Stimulated activated CD4-positive, alpha-beta T cell treated with anti-CD3 and anti-CD28 coated beads, Interleukin-1b, Interleukin-23, amount 100 ng/mL, for 1 hour (primary cell): ENCODE measurements around the gene CRIP2.

ENCODE experiments used
- DNase-seq, 2 donors: peaks; one replicate each; pipeline ENCODE4 v3.0.0-alpha.2; 2020; ENCODE audit warnings: low read depth in 2 of 2

The CRIP2 gene

DNA sequence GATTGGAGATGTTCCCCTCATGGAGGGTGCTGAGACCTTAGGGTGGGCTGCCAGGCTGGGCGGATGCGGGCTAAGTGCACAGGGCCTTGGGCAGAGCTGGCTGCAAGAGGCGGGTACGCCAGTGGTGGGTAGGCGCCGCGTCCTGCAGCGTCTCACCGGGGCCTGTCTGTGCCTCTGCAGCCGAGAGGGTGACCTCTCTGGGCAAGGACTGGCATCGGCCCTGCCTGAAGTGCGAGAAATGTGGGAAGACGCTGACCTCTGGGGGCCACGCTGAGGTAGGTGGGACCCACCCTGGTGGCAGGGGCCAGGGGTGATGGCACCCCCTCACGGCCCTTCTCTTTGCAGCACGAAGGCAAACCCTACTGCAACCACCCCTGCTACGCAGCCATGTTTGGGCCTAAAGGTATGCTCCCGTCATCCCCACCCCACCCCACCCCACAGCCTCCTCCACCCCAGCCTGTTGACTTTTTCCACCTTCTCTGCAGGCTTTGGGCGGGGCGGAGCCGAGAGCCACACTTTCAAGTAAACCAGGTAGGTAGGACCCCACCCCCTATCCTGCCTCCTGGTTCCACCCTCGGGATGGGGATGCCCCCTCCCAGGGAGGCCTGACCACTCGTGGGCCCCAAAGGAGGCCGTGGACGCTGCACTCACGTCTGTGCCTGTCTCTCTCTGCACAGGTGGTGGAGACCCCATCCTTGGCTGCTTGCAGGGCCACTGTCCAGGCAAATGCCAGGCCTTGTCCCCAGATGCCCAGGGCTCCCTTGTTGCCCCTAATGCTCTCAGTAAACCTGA is 13.6 kb downstream of the CRIP2 start:
- no peak for DNase-seq

DNA sequence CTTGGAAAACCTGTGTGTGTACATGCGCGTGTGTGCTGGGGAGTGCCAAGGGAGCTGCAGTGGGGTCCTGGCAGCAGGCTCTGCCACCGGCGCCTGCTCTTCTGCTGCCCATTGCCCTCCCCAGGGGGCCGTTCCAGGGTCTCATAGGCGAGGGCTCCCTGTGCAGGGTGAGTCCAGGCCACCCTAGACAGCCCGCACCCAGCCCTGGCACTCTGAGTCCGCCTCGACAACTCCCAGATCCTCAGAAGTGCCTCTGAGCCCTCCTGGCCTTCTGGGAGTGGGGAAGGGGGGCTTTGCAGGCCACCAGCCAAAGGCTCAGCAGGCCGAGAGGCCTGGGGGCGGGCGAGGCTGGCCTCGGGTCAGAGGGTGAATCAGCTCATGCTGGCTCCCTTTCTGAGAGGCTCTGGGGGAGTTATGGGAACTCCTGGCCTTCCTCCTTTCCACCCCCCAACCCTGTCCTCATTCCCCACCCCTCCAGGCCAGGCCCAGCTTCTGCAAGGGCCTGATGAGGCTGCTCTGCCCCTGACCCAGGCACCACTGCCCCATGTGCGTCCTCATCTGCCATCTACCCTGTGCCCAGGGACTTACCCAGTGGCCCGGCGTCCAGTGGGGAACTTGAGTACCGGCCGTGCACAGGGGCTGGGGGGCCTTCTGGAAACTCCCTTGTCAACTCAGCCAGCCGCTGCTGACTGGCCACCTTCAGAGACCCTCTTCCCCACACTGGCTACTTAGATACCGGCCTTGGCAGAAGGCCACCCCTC is 14.3 kb downstream of the CRIP2 start:
- DNase-seq = no peak

DNA sequence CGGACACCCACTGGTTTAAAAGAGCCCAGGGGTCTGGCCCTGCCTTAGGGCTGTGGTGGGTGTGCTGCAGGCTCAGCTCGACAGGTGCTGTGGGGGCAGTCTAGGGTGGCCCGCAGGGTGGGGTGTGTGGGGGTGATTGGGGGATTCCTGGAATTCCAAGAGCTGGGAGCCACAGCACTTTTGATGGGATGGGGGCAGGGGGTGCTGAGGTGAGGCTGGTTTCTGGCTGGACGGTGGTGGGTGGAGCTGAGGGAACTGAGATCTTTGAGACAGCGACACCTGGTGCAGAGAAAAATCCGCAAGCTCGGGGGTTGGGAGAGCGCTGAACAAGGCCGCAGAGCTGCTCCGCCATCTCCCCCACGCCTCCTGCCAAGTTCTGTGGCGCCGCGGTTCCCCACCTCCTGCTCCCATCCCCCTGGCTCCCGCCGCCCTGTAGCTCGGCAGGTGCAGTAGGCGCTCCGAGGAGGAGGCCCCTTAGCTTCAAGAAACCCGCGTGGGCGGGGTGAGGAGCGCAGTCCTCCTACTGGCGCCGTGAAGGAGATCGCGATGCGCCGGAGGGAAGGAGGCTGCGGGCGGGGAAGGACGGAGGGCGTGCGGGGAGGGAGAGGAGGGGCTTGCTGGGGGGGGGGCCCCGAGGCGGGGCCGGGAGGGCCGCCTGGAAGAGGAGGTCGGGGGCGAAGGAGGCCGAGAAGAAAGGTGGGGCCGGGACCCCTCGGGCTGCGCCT is 15.1 kb downstream of the CRIP2 start:
- DNase-seq = peak; percentile 61 to 64

DNA sequence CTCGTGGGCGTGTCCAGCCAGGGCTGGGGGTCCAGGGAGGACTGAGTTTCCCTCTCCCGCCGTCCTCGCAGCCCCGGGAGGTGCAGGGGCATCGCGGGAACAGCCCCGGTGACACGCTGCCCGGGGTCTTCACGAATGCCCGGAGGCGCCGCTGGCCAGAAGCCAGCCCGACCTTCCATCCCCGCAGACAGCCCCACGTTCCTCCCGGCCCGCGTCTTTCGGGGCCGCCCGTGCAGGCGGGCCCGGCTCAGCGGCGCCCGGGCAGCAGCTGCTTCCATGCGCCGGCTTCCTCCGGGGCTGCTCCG is 15.6 kb downstream of the CRIP2 start:
- no peak for DNase-seq

DNA sequence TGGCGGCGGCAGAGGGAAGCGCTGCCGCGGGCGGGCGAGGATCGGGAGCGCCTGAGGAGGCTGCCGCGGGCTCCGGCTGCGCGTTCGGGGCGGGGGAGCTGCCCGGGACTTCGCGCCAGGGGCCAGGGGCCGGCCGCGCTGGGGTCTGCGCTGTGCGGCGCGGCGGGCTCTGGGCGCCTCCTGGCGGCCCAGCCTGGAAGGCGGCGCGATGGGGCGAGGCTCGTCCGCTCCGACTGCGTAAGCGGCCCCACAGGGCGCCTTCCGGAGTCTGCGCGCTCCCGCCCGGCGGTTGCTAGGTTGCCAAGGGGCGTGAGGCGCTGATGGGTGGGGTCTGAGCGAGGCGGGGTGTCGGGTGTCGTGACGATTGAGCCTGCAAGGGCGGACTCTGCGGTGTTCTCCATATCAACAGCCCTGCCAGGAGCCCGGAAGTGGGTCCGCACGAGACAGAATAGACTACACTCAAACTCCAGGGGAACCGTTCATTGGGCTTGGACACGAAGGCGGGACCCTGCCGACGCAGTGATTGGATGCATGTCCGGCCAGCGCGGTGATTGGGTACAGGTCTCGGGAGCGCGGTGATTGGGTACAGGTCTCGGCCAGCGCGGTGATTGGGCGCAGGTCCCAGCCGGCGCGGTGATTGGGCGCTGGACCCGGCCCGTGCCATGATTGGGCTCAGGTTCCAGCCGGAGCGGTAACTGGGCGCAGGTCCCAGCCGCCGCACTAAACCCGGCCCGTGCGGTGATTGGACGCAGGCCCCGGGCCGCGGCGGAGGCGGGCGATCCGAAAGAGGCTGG is 16.1 kb downstream of the CRIP2 start, which contains the start of gene TEDC1:
Gene TEDC1, plus strand, starts transcription at position 675 of the 794 bp plus-strand sequence. CDS start 130 bp downstream, outside the sequence.
- DNase-seq = peak; percentile 93 to 99

DNA sequence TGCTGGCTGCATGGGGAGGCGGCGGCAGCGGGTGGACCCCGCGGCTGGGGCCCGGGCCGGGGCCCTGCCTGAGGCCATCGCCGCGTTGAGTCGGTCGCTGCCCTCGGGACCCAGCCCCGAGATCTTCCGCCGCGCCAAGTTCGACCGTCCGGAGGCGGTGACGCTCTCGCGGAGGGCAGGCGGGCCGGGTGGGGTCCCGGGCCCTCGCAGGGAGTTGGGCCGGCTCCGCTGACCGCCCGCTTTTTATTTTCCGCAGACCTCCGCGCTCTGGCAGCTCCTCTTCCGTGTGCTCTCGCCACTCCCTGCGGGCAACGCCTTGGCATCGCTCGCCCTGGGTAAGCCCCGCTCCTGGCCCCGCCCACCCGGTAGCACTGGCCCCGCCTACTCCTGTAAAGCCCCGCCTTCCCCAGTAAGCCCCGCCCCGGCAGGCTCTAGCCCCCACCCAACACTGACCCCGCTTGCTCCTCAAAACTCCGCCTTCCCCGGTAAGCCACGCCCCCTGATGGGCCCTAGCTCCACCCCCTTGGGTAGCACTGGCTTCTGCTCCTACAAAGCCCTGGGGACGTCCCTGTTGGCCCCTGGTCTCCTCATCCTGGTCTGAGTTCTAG is 16.8 kb downstream of the CRIP2 start:
- peak; percentile 61 to 89 for DNase-seq

DNA sequence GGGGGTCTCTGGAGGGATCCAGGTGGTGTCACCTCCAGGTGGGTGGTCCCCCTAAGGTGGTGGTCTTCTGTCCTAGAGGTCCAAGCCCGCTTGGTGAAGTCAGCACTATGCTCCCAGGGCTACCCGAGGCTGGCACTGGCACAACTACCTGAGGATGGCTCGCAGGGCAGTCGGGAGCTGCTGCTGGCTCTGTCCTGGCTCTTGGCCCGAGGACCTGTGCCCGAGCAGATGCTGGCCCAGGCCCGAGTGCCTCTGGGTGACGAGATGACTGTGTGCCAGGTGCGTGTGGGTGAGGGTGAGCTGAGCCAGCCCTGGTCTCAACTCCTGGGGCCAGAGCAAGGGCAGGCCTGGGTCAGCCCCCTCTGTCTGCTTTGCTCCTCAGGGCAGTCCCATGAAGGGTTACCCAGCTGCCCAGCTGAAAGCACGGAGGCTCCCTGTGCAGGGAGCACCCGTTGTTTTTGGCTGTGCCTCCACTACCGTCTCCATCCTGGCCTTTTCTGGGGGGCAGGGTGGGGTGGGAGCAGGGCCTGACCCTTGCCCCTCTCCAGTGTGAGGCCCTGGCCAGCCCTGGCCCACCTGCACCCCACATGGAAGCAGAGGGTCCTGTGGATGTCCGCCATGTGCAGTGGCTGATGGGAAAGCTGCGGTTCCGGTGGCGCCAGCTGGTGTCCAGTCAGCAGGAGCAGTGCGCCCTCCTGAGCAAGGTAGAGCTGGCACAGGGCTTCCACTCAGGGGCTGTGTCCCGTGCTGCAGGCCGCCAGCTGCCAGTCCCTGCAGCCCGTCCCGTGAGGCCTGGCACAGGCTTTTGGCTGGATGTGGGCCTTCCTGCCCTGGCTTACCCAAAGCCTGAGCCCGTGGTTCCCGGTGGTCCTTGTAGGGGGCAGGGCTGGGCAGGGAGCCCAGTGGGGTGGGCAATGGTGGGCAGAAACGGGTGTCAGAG is 17.7 kb downstream of the CRIP2 start:
- no peak for DNase-seq

DNA sequence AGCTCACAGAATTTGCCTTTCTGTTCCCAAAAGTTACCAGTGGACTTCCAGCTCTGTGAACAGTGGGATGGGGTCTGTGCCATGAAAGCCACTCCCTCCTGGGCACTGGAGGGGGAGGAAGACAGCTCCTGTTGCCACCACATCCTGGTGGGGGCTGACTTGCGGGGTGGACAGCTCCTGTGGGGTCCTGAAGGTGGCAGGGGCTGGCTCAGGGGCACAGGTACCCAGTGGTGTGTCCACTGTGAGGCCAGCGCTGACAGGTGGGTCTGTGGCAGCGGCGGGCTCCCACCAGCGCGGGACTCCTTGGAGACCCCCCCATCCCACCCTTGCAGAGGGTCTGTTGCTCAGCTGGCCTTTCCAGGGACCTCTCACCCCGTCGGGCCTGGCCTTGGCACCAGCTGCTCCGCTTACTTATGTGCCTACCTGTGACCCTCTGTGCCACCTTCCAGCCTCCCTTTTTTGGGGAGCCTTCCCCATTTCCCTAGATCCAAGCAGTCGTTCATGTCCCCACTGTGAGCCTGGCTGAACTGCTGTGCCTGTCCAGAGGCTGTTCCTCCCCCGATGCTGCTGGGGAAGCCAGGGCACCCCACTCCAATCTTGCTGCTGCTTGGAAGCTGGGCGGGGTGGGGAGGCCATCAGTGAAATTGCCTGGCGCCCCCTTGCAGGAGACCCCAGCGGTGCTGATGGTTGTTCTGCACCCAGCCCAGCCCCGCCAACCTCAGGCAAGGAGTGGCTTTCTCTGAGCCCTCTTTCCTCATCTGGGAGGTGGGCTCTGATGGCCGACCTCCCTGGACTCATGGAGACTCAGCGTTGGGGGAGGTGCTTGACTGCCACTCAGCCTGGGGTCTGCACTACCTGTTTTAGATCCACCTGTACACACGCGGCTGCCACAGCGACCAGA is 18.6 kb downstream of the CRIP2 start:
- DNase-seq = no peak

DNA sequence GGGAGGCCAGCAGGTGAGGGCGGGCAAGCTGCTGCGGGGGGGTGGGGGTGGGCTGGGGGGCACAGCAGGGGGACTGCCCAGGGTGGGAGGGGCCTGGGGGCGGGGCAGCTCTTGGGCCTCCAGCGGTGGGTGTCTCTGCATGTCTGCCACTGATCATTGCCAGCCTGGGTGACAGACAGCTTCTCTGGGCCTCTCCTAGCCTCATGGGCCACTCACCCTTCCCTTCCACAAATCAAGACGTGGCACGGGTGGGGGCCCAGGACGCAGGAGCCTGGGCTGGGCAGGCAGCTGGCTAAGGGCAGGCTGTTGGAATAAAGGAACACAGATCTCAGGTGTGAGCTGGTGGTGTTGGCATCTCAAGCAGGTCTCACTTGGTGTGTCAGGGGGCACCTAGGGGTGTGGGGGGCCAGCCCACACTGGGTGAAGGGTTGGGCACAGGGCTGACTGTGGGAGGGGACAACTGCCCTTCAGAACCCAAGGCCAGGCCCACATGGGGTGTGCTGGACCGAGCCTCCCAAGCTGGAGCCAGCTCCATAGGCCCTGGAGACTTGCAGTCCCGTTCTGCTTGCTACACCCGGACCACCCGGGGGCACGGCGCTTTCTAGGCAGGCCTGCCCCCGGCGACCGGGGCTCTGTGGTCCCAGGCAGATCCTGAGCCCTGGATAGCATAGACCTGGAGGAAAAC is 19.4 kb downstream of the CRIP2 start:
- no peak for DNase-seq

DNA sequence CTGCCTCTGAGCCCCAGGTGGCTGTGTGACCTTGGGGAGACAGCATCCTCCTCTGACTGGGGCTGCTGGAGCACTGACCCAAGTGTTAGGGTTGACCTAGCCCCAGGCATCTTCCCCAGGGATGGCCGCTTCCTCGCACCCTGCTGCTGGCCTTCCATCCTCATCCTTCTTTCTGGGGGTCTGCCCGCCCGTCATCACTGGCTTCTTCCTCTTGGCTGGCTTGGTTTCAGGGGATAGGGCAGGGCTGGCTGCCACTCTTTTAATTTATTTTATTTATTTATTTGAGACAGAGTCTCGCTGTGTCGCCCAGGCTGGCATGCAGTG is 19.9 kb downstream of the CRIP2 start:
- DNase-seq = no peak

DNA sequence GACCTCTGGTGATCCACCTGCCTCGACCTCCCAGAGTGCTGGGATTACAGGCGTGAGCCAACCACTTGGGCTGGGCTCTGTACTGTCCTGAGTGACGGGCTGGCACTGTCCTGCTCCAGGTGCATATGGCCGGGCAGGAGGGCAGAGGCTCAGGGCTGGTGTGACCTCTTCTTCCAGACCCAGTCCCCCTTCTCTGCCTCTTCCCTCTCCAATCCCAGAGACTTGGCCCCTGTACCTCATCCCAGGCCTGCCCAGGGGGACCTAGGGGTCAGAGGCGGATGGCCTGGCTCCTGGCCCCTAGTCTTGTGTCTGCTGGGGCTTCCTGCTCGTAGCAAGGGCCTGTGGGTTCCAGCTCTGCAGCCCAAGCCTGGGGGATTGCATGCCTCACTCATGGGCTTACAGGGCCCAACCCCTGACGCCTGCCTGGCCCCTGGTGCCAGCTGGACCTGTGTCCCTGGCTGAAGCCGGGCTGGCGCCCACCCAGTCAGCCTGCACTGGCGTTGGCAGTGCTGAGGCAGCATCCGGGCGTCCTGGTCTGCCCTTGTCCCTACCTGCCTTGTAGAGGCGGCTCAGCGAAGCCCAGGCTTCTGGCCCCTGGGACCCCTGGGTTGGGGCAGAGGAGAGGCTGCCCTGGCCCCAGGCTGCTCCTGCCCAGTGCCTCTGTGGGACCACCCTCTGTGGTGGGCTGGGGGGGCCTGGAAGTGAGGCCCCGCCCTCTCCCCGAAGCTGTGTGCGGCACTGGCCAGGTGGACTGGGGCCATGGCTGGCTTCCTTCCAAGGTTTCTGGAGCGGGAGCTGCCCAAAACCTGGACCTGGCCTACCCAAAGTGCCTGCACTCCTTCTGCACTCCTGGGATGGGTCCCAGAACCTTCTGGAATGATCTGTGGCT is 20.7 kb downstream of the CRIP2 start:
- no peak for DNase-seq

DNA sequence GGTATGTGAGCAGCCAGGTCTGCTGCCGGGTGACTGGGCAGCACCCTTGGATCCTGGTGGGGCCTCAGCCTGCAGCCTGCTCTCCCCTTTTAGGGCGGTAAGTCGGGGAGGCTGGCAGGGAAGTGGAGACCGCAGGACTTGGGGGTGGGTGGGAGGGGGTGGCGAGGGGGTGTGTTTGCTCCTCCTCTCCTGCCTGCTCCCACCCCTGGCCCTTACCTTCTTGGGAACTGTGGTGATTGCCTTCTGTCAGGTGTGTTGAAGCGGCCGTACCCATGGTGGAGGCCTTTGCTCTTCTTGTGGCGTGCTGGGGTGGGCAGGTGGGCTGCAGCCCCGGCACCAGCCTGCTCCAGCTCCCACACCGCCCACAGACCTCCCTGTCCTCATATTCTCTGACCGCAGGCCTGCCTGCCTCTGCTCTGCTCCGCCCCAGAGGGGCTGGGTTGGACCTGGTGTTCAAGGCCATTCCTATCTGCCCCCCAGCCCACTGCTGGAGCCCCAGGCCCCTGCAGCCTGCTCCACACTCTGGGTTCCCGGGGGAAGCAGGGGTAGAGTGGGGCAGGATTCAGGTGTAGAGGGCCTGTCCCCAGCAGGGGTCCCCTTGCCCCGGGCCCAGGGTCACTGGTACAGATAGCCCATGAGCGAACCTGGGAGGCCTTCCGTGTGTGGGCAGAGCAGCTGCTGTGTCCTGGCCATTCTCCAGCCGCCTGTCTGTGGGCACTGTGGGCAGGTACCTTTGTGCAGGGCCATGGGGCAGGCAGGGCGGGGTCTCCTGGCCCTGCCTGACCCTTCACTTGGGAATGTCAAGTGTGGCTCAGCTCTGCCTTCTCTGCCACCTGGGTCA is 21.6 kb downstream of the CRIP2 start:
- no peak for DNase-seq

DNA sequence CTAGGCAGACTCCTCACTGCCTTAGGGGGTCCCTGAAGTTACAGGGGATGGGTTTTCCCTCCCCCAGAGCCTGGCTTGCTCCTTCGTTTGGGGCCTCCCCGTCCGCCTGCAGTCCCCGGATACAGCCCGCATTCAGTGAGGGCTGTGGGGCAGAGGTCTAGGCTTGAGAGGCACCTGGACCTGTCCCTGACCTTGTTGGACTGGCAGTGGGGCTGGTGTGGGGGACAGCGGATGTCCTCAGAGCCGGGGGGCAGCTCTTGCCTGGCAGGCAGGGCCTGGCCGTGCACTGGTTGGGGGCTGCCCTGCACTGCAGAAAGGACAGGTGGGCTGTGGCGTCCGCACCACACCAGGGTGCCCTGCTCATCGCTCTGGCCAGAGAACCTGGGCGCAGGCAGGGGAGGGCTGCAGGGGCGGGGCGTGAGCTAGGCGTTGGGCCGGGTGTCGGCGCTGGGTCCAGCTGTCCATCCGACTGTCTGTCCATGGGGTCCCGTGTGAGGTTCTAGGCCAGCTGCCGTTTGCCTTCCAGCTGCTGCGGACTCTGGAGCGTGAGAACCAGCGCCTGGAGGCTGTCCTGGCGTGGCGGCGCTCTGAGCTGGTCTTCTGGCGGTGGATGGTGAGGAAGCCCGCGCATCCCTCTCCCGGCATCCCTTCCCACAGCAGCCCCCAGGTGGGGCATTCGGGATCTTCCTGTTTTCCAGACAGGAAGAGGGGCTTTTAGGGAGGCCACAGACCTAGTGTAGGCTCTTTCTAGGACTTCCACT is 22.4 kb downstream of the CRIP2 start:
- no peak for DNase-seq

DNA sequence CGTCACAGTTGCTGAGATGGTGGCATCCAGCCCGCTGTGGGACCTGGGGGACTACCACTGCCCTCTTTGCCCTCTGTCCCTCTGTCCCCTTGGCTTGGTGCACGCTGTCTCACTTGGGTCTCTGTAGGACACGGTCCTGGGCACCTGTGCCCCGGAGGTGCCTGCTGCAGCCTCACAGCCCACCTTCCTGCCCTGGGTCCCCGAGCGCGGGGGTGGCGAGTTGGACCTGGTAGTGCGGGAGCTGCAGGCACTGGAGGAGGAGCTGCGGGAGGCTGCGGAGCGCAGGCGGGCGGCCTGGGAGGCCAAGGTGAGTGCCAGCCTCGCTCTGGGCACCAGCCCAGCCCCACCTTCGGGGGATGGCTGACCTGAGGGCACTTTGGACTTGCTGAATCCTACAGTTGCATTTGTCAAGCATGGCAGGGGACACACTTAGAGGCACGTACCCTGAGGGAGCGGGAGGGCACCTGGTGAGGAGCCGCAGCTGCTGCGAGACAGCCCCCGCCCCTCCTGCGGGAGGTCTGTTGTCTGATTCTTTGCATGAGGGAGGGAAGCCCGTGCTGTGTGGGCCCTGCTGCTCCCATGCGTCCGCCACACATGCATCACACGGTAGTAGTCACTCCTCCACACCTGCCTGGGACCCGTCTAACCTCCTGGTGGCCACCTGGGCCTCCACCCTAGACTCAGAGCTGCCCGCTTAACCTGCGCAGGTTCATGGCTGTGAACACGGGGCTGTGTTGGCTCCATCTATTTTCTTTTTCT is 23.2 kb downstream of the CRIP2 start:
- DNase-seq = no peak
